ENCODE measurements around the gene RAPGEF4.
"Not testable (repeated sequence)": the region's sequence is repeated elsewhere in the genome, so short reads cannot be mapped to it uniquely, and the experiment has no call there.

Gene RAPGEF4

GRCh38 chr2:173091910-173092309, 356.3 kb downstream of the RAPGEF4 start:
- H3K4me3 ChIP-seq (ENCODE audit: low read depth in 1 of 5, low read length in 5 of 5): no peak overlapping the region
- H3K9ac ChIP-seq (ENCODE audit: low read length in 5 of 5): peak overlapping the region in 1 of 5 donors; percentile 63
- H3K9me3 ChIP-seq (ENCODE audit: control insufficient read depth in 5 of 5, low read length in 5 of 5): no peaks in the 10 kb centered on the region
- peak overlapping the region; percentile 89 for H3K27ac ChIP-seq (ENCODE audit: low read depth, low read length)
- H3K36me3 ChIP-seq (ENCODE audit: control insufficient read depth in 5 of 5, insufficient read depth in 5 of 5, low read length in 5 of 5): peaks cover 3 to 12% (median 5%) of the 10 kb centered on the region in 5 donors
- H3K27me3 ChIP-seq (ENCODE audit: control insufficient read depth in 5 of 5, insufficient read depth in 4 of 5, low read length in 5 of 5): no peaks in the 10 kb centered on the region
- H3K4me1 ChIP-seq (ENCODE audit: control insufficient read depth in 5 of 5, insufficient read depth in 5 of 5, low read length in 5 of 5): peaks cover 0 to 40% (median 25%) of the 10 kb centered on the region in 5 donors

GRCh38 chr2:173092844-173093402, 357.3 kb downstream of the RAPGEF4 start:
- H3K27ac ChIP-seq (ENCODE audit: low read depth, low read length): peak overlapping the region; percentile 89

DNA sequence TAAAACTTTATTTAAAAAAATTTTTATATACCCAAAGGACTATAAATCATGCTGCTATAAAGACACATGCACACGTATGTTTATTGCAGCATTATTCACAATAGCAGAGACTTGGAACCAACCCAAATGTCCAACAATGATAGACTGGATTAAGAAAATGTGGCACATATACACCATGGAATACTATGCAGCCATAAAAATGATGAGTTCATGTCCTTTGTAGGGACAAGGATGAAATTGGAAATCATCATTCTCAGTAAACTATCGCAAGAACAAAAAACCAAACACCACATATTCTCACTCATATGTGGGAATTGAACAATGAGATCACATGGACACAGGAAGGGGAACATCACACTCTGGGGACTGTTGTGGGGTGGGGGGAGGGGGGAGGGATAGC, 358.0 kb downstream of the RAPGEF4 start:
- H3K9me3 ChIP-seq (ENCODE audit: control insufficient read depth in 5 of 5, low read length in 5 of 5); H3K4me3 ChIP-seq (ENCODE audit: low read depth in 1 of 5, low read length in 5 of 5); H3K27ac ChIP-seq (ENCODE audit: low read depth, low read length); H3K9ac ChIP-seq (ENCODE audit: low read length in 5 of 5); H3K27me3 ChIP-seq (ENCODE audit: control insufficient read depth in 5 of 5, insufficient read depth in 4 of 5, low read length in 5 of 5): not testable (repeated sequence)
- Histone ChIP-seq H3K36me3 (ENCODE audit: control insufficient read depth in 5 of 5, insufficient read depth in 5 of 5, low read length in 5 of 5) (peaks cover 3 to 12% (median 8%) of the 10 kb centered on the region in 5 donors), H3K4me1 (ENCODE audit: control insufficient read depth in 5 of 5, insufficient read depth in 5 of 5, low read length in 5 of 5) (peaks cover 0 to 35% (median 22%) of the 10 kb centered on the region in 5 donors)

More at GRCh38 chr2:173092844-173093402, 357.3 kb downstream of the RAPGEF4 start:
- H3K9me3 ChIP-seq (ENCODE audit: control insufficient read depth in 5 of 5, low read length in 5 of 5): no peaks in the 10 kb centered on the region
- H3K4me3 ChIP-seq (ENCODE audit: low read depth in 1 of 5, low read length in 5 of 5): no peak overlapping the region
- no peaks in the 10 kb centered on the region for H3K27me3 ChIP-seq (ENCODE audit: control insufficient read depth in 5 of 5, insufficient read depth in 4 of 5, low read length in 5 of 5)
- no peak overlapping the region for H3K9ac ChIP-seq (ENCODE audit: low read length in 5 of 5)
- peaks cover 3 to 12% (median 8%) of the 10 kb centered on the region in 5 donors for H3K36me3 ChIP-seq (ENCODE audit: control insufficient read depth in 5 of 5, insufficient read depth in 5 of 5, low read length in 5 of 5)
- H3K4me1 ChIP-seq (ENCODE audit: control insufficient read depth in 5 of 5, insufficient read depth in 5 of 5, low read length in 5 of 5): peaks cover 0 to 35% (median 22%) of the 10 kb centered on the region in 5 donors

DNA sequence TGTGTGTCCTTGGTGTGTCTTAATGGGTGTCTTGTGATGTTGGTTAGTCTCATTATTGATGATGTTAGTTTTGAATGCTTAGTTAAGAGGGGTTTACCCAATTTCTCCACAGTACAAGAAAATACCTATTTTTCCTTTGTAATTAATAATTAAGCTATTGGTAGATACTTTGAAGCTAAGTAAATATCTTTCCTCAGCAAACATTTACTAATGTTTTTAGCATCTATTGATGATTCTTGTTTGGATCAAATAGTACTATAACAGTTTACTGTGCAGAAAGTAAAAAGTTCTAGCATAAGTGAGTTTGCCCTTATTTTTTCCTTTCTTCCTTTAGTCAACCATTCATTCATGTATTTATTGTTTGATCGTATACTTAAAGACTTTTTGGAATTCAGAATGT, 359.1 kb downstream of the RAPGEF4 start:
- H3K27ac ChIP-seq (ENCODE audit: low read depth, low read length): peak overlapping the region; percentile 2

DNA sequence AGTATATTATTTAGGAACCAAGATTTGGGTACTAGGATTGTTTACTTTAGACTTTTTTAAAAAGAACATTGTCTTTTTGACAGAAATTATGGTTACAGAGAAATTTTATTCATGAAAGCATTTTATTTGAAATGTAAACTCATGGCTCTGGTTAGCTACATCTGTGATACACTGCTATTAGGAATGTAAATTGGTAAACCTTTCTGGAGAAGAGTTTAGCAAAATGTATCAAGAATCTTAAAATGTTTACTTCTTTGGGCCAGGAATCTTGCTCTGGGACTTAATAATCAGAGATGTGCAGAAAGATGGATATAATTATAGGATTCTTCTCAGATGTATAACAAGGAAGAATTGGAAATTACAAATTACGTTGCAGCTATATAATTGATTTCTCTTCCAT, 359.7 kb downstream of the RAPGEF4 start:
- Histone ChIP-seq H3K4me1 (ENCODE audit: control insufficient read depth in 5 of 5, insufficient read depth in 5 of 5, low read length in 5 of 5) (peaks cover 0 to 31% (median 17%) of the 10 kb centered on the region in 5 donors), H3K9me3 (ENCODE audit: control insufficient read depth in 5 of 5, low read length in 5 of 5) (no peaks in the 10 kb centered on the region), H3K27me3 (ENCODE audit: control insufficient read depth in 5 of 5, insufficient read depth in 4 of 5, low read length in 5 of 5) (no peaks in the 10 kb centered on the region), H3K27ac (ENCODE audit: low read depth, low read length) (peak overlapping the region; percentile 2), H3K9ac (ENCODE audit: low read length in 5 of 5) (no peak overlapping the region), H3K36me3 (ENCODE audit: control insufficient read depth in 5 of 5, insufficient read depth in 5 of 5, low read length in 5 of 5) (peaks cover 4 to 16% (median 9%) of the 10 kb centered on the region in 5 donors), H3K4me3 (ENCODE audit: low read depth in 1 of 5, low read length in 5 of 5) (no peak overlapping the region)

More for the DNA sequence above, 359.1 kb downstream of the RAPGEF4 start:
- peaks cover 0 to 35% (median 22%) of the 10 kb centered on the region in 5 donors for H3K4me1 ChIP-seq (ENCODE audit: control insufficient read depth in 5 of 5, insufficient read depth in 5 of 5, low read length in 5 of 5)
- no peak overlapping the region for H3K9ac ChIP-seq (ENCODE audit: low read length in 5 of 5)
- no peaks in the 10 kb centered on the region for H3K9me3 ChIP-seq (ENCODE audit: control insufficient read depth in 5 of 5, low read length in 5 of 5)
- no peak overlapping the region for H3K4me3 ChIP-seq (ENCODE audit: low read depth in 1 of 5, low read length in 5 of 5)
- H3K27me3 ChIP-seq (ENCODE audit: control insufficient read depth in 5 of 5, insufficient read depth in 4 of 5, low read length in 5 of 5): no peaks in the 10 kb centered on the region
- peaks cover 3 to 12% (median 8%) of the 10 kb centered on the region in 5 donors for H3K36me3 ChIP-seq (ENCODE audit: control insufficient read depth in 5 of 5, insufficient read depth in 5 of 5, low read length in 5 of 5)

DNA sequence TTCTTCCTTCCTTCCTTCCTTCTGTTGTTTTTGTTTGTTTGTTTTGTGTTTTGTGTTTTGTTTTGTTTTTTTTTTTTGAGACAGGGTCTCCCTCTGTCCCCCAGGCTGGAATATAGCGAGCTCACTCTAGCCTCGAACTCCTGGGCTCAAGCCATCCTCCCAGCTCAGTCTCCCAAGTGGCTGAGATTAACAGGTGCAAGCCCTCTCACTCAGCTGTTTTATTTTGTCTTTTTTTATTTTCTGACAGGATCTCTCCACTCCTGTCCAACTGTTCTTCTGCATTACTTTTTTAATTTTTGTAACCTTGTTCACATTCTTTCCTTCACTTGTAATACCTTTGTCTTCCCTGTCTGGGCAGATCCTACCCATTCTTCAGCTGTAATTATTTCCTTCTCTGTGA, 363.6 kb downstream of the RAPGEF4 start:
- H3K36me3 ChIP-seq (ENCODE audit: control insufficient read depth in 5 of 5, insufficient read depth in 5 of 5, low read length in 5 of 5): peaks cover 8 to 14% (median 12%) of the 10 kb centered on the region in 5 donors
- no peak overlapping the region for H3K9ac ChIP-seq (ENCODE audit: low read length in 5 of 5)
- peaks cover 0 to 6% (median 0%) of the 10 kb centered on the region in 5 donors for H3K4me1 ChIP-seq (ENCODE audit: control insufficient read depth in 5 of 5, insufficient read depth in 5 of 5, low read length in 5 of 5)
- no peak overlapping the region for H3K4me3 ChIP-seq (ENCODE audit: low read depth in 1 of 5, low read length in 5 of 5)
- H3K27me3 ChIP-seq (ENCODE audit: control insufficient read depth in 5 of 5, insufficient read depth in 4 of 5, low read length in 5 of 5): no peaks in the 10 kb centered on the region
- H3K9me3 ChIP-seq (ENCODE audit: control insufficient read depth in 5 of 5, low read length in 5 of 5): no peaks in the 10 kb centered on the region
- H3K27ac ChIP-seq (ENCODE audit: low read depth, low read length): no peak overlapping the region

DNA sequence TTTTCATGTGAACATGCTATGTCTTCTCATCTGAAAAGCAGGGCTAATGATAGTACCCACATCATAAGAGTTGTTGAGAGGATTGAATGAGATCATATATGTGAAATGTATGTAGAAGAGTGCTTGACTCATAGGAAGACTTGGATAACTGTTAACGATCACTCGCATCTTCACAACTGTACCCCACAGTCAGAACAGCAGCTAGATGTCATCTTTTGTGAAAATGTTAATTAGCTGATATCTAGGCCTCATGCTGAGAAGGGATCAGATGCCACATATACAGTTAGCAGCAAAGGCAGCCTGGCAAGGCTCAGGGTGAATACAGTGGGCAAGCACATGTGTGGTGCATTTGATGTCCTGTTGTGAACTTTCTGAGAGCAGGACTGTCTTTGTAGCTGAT, 364.2 kb downstream of the RAPGEF4 start:
- Histone ChIP-seq H3K27ac (ENCODE audit: low read depth, low read length) (no peak overlapping the region), H3K36me3 (ENCODE audit: control insufficient read depth in 5 of 5, insufficient read depth in 5 of 5, low read length in 5 of 5) (peaks cover 8 to 14% (median 12%) of the 10 kb centered on the region in 5 donors), H3K9me3 (ENCODE audit: control insufficient read depth in 5 of 5, low read length in 5 of 5) (no peaks in the 10 kb centered on the region), H3K9ac (ENCODE audit: low read length in 5 of 5) (no peak overlapping the region), H3K4me3 (ENCODE audit: low read depth in 1 of 5, low read length in 5 of 5) (no peak overlapping the region), H3K4me1 (ENCODE audit: control insufficient read depth in 5 of 5, insufficient read depth in 5 of 5, low read length in 5 of 5) (peaks cover 0 to 6% (median 0%) of the 10 kb centered on the region in 5 donors), H3K27me3 (ENCODE audit: control insufficient read depth in 5 of 5, insufficient read depth in 4 of 5, low read length in 5 of 5) (no peaks in the 10 kb centered on the region)

- H3K9ac ChIP-seq (ENCODE audit: low read length in 5 of 5): no peak overlapping the region
- H3K9me3 ChIP-seq (ENCODE audit: control insufficient read depth in 5 of 5, low read length in 5 of 5): no peaks in the 10 kb centered on the region
- H3K27ac ChIP-seq (ENCODE audit: low read depth, low read length): no peak overlapping the region
- H3K36me3 ChIP-seq (ENCODE audit: control insufficient read depth in 5 of 5, insufficient read depth in 5 of 5, low read length in 5 of 5): peaks cover 5 to 12% (median 10%) of the 10 kb centered on the region in 5 donors
- no peaks in the 10 kb centered on the region for H3K27me3 ChIP-seq (ENCODE audit: control insufficient read depth in 5 of 5, insufficient read depth in 4 of 5, low read length in 5 of 5)
- peaks cover 0 to 5% (median 0%) of the 10 kb centered on the region in 5 donors for H3K4me1 ChIP-seq (ENCODE audit: control insufficient read depth in 5 of 5, insufficient read depth in 5 of 5, low read length in 5 of 5)
- H3K4me3 ChIP-seq (ENCODE audit: low read depth in 1 of 5, low read length in 5 of 5): no peak overlapping the region
Measured at GRCh38 chr2:173101687-173102086, 366.0 kb downstream of the RAPGEF4 start.
